NCI-H146 (cell line): Measurements from ENCODE around the gene PARP12.

Source experiments
- DNase-seq: peaks from one replicate; lab custom pipeline; 2025; lab: John Stamatoyannopoulos, UW

The PARP12 gene

DNA sequence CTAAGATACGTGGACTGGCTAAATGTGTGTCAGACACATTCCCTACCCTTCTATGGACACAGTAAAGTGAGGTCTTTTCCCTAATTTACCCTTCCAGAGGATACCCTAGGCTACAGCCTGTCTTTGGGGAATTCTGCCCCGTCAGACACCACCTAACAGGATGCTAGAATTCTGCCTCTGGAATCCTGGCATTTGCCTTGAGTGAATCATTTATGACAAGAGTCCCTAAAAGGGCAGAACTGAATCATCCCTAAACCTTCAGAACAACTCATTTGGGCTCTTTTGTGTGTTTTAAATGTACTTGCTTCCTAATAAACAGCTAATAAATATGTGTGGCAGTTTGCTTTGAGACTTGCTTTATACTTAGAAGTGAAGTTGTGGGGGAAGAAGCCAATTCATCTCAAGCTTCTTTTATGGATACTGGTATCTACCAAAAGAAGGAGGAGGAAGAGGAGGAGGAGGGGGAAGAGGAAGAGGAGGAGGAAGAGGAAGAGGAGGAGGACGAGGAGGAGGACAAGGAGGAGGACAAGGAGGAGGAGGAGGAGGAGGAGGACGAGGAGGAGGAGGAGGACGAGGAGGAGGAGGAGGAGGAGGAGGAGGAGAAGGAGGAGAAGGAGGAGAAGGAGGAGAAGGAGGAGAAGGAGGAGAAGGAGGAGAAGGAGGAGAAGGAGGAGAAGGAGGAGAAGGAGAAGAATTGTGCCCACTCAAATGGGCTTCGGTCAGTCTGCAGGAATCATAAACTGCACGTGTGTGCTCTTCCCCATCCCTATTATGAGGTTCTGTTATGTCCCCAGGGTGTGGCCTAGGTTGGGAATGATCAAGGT lies 27.1 kb downstream of the PARP12 start:
- no peak for DNase-seq

- no peak for DNase-seq
Observed at GRCh38 chr7:140034421-140034820, 28.3 kb downstream of the PARP12 start.

DNA sequence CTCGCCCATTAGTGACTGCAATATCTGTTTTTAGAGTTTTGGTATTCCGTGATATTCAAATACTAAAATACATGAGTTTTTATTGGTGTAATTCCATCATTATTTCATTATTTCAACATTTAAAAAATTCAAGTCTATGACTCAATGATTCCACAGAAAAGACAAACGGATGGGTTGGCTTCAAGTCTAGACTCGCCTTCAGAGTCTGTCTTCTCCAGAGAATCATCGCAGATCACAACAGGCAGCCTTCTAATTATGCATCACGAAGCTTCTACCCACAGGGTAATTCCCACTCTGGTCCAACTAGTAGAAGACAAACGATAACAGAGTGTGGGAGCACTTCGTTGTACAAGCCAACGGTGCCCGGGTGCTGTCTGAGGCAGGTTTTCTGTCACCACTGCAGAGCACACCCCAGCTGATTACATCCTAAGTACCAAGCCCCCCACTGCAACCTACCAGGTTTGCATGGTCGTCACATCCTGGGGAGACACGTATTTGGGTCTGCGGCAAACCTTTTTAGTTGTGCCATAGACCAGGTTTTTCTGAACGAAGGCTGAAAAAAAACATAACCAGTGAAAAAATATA lies 28.9 kb downstream of the PARP12 start:
- no peak for DNase-seq

- no peak for DNase-seq
Observed at GRCh38 chr7:140033036-140033435, 29.7 kb downstream of the PARP12 start.

DNA sequence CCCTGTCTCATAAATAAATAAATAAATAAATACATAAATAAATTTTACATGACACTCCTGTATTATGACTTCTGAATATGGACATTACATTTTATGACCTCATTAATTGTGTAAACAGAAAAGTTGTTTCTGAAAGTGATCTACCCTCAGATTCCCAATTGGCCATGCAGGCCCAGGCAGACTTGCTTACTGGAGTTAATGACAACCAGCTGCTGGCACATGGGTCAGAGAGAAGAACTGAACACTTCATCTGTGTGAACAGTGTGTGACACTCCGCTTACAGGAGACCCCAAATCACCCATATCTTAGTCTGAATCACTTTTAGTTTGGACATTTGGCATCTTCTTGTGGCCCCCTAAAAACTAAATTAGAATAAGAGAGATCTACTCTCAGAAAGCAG lies 31.4 kb downstream of the PARP12 start:
- no peak for DNase-seq

DNA sequence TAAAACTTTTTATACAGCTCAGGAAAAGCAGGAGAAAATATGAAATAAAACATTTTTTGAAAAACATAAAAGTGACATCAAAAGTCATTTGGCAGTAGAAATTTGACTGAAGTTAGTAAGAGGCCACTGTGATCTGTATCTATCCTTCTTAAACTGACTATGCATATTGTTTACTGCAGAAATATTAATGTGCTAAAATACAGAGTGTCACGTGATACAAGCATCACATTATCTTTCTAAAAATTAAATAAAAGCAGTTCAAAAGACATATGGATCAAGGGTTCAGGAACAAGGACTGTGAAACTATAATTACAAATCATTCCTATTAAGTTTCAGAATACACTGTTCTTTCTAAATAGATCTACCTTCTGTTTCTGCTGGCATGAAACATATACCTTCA lies 33.7 kb downstream of the PARP12 start:
- DNase-seq = no peak

GRCh38 chr7:140028311-140028710 lies 34.4 kb downstream of the PARP12 start:
- DNase-seq = no peak

GRCh38 chr7:140027858-140028257 lies 34.9 kb downstream of the PARP12 start:
- DNase-seq = no peak

DNA sequence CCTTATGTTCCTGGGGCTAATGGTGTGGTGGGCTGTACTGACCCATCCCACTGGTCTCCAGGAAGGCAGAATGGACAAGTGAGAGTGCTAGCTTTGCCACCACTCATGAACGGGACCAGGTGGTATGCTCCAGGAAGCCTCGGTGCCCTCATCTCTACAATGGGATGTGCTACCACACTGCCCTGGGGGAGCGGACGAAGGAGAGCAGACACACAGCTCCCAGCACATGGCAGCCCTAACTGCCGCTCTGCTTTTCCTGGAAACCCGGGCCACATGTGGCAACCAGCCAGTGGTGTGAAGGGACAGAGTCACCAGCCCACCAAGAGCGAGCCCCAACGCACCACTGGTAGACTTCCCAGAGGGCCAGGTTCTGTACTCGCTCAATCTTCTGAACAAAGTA lies 35.8 kb downstream of the PARP12 start:
- DNase-seq = no peak

DNA sequence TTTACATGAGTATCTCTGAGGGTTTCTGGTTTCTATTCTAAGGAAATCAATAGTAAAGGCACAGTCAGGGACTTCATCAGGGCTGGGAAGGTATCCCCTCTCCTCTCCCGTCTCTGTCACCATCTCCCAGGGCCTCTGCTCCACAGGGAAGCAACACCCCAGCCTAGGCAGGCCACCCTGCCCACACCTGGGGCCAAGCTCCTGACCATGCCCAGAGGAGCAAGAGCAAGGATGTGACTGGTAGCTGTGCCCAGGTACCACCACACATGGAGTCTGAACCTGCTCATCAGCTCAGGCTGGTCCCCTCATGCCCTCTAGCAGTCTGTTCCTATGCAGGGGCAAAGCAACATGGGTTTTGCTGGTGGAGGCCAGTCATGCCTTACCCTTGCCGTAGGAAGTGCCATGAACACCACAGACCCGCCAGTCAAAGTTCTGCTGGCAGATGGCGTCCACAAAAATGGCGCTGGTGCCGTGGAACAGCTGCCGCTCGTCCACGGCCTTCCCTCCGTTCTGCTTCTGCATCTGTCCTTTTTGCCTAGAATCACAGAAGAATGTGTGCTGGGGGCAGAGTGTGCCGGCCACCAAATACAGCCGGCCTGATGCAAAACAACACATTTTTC lies 36.8 kb downstream of the PARP12 start:
- DNase-seq = no peak

GRCh38 chr7:140025241-140025640 lies 37.5 kb downstream of the PARP12 start:
- no peak for DNase-seq

DNA sequence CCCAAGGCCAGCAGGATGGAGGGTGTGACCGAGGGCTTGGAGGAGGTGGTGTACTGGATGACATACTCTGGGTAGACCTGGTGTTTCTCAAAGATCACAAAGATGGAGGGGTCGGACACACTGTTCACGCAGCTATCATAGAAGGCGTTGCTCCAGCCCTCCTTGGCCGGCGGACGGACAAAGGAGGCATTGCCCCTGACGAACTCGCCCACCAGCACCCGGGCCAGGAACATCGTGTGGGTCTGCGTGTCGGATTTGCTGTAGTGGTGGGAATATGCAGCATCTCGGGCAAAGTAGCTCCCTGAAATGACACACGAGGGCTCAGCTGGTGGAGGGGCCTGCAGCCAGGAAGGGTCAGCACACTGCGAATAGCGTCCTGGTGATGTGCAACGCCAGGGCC lies 38.2 kb downstream of the PARP12 start:
- DNase-seq = no peak

DNA sequence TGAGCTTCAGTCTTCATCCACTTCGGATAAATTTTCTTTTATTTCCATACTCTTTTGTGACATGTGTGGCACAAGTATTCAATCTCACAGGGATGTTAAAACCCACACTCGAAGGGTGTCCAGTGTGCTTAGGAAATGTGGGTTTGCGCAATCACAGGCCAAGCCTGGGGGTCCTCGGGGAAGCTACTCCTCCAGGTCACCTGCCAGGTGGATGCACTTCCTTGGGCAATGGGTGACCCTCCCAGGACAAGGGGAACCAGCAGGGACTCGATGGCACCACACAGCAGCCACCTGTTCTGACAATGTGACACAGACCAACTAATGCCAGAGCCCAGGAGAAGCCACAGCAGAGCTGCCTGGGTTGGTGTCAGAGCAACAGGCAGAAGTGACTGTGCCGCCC lies 39.0 kb downstream of the PARP12 start:
- DNase-seq = no peak

GRCh38 chr7:140022582-140023211 lies 40.1 kb downstream of the PARP12 start:
- no peak for DNase-seq

- no peak for DNase-seq
Observed at GRCh38 chr7:140021603-140022002, 41.1 kb downstream of the PARP12 start.

GRCh38 chr7:140019606-140020005 lies 43.1 kb downstream of the PARP12 start:
- DNase-seq = no peak

GRCh38 chr7:140019172-140019571 lies 43.6 kb downstream of the PARP12 start:
- DNase-seq = no peak

DNA sequence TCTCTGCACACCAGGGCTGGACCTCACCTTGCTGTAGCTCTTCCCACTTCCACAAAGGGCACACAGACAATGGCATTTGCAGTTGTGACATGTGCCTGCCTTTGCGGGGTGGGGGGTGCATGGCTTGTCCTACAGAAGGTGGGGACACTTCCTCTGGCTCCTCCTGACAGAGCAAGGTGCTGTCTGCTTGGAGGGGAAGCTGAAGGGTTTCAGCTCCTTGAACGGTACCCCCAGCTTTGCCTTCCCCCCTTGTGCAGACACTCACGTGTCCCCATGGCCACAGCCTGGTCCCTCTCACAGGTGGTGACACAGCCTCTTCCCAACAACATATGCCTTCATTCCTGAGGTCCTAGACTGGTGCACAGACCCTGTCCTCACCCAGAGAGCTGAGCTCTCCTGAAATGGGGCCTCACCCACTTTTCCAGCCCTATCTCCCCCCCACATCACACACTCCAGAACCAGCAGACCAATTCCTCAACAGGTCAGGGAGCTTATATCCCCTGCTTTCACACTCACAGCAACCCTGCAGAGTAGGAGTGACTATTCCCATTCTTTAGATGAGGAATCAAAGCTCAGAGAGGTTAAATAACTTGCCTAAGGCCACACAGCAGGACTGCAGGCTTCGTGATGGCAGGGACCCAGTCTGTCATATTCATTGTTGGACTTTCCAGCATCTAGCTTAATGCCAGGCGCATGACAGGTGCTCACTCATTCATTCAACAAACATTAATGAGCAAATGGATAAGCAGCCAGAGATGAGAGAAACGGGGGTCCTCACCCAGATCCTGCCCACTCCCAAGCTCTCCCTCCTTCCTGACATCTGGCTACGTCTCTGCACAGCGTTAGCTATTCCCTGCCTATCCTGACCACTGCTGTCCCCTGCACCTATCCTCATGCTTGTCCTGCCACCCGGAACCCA lies 44.4 kb downstream of the PARP12 start:
- DNase-seq = no peak

- DNase-seq = no peak
Observed at GRCh38 chr7:140017543-140017942, 45.2 kb downstream of the PARP12 start.

DNA sequence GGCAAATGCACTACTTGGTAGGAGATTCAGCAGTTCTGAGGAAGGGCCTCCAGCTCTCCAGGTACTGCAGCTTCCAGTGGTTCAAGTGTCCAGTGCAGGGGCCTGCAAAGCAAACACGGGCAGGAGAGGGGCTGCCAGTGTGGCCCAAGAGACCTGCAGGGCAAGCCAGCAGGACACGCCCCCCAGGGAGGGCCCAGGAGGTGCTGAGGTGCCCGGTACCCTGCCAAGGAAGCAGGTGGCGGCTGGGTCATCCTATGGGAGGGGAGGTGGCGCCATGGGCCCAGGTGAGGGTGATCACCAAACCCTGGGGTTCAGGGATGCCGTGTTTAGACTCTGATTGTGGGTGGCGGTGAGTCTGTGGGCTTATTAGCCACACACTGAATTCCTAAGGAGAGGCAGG lies 45.7 kb downstream of the PARP12 start:
- DNase-seq = no peak

GRCh38 chr7:140016540-140016939 lies 46.2 kb downstream of the PARP12 start:
- no peak for DNase-seq

DNA sequence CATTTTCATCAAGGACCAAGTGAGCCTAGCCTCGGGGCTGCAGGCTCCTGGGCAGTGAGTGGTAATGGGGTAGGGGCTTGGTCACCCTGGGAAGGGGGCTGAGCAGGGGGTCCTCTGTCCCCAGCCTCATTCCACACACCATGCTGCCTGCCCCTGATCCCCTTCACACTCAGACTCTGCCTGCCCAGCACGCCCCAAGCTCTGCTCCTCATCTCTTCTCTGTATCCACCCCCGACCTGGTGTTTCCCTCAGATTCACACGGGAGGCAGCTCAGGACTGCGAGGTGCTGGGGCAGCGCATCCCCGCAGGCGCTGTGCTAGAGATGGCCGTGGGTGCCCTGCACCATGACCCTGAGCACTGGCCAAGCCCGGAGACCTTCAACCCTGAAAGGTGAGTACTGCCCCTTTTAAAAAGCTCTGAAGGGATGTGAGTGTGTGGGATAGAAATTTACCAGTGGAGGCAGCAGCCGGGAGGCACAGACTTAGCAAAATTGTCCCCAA lies 47.2 kb downstream of the PARP12 start:
- no peak for DNase-seq
